A673 (cell line): ENCODE measurements around the gene BANP.

Experiments
- EZH2 ChIP-seq: fragments of 200-600 bp; sonication (generic); IDR thresholded peaks from 2 replicates; pipeline ENCODE4 v1.6.1; 2017; ENCODE audit warnings: borderline replicate concordance, low read depth, mild to moderate bottlenecking, mixed read lengths, antibody characterized with exemption, low read length; ENCODE audit not compliant: poor library complexity, severe bottlenecking
- TF ChIP-seq, protein P1 (sequence below): fragments of 300-800, 200-600 bp; sonication (generic); conservative IDR thresholded peaks from 2 replicates; pipeline ENCODE4 v1.5.1; 2017; ENCODE audit warnings: low read depth, mild to moderate bottlenecking, antibody characterized with exemption, low read length, moderate library complexity, mixed read lengths

- TF ChIP-seq EZH2, result no peak
- TF ChIP-seq, protein P1, sequence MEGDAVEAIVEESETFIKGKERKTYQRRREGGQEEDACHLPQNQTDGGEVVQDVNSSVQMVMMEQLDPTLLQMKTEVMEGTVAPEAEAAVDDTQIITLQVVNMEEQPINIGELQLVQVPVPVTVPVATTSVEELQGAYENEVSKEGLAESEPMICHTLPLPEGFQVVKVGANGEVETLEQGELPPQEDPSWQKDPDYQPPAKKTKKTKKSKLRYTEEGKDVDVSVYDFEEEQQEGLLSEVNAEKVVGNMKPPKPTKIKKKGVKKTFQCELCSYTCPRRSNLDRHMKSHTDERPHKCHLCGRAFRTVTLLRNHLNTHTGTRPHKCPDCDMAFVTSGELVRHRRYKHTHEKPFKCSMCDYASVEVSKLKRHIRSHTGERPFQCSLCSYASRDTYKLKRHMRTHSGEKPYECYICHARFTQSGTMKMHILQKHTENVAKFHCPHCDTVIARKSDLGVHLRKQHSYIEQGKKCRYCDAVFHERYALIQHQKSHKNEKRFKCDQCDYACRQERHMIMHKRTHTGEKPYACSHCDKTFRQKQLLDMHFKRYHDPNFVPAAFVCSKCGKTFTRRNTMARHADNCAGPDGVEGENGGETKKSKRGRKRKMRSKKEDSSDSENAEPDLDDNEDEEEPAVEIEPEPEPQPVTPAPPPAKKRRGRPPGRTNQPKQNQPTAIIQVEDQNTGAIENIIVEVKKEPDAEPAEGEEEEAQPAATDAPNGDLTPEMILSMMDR, result no peak
These were observed 54.7 kb downstream of the BANP start for GRCh38 chr16:88005968-88006367.
